ENCODE data around the gene TFPI2.

The TFPI2 gene

DNA sequence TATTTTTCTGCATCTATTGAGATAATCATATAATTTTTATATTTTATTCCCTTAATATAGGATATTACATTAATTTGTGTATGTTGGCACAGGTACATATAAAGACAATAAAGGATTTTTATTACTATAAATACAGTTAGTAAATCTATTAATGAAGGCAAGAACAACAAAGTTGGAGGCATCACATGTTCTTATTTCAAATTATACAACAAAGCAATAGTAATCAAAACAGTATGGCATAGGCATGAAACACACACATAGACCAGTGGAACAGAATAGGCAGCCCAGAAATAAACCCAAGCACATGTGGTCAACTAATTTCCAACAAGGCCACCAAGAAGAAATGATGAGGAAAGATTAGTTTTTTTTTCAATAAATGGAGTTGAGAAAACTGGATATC, 11.2 kb downstream of the TFPI2 start:
- Histone ChIP-seq H3K36me3 (ENCODE audit: control insufficient read depth in 2 of 2, insufficient read depth in 1 of 2, low read length in 2 of 2) (no peaks in the 10 kb centered on the region), H3K4me3 (ENCODE audit: low read depth, low read length) (no peak overlapping the region), H3K4me1 (ENCODE audit: control insufficient read depth, insufficient read depth, low read length) (no peaks in the 10 kb centered on the region), H3K9me3 (ENCODE audit: control insufficient read depth, insufficient read depth, low read depth, low read length) (no peaks in the 10 kb centered on the region), H3K27ac (ENCODE audit: extremely low read depth, low read depth, low read length) (no peak overlapping the region)
- CTCF ChIA-PET: no interaction called here
- POLR2A ChIA-PET: no interaction called here
- TF ChIP-seq SCRT1 (tag by site-specific recombination; IDR thresholded peaks at IDR 0.05; ENCODE audit: borderline replicate concordance) (no peak), YY2 (tag by site-specific recombination; IDR thresholded peaks at IDR 0.05) (no peak), ZNF354C (tag by site-specific recombination; IDR thresholded peaks at IDR 0.05; ENCODE audit: borderline replicate concordance, low read depth) (no peak), HOXC10 (CRISPR knock-in tag; IDR thresholded peaks at IDR 0.05) (no peak)
- TF ChIP-seq, protein P1, sequence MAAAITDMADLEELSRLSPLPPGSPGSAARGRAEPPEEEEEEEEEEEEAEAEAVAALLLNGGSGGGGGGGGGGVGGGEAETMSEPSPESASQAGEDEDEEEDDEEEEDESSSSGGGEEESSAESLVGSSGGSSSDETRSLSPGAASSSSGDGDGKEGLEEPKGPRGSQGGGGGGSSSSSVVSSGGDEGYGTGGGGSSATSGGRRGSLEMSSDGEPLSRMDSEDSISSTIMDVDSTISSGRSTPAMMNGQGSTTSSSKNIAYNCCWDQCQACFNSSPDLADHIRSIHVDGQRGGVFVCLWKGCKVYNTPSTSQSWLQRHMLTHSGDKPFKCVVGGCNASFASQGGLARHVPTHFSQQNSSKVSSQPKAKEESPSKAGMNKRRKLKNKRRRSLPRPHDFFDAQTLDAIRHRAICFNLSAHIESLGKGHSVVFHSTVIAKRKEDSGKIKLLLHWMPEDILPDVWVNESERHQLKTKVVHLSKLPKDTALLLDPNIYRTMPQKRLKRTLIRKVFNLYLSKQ (tag by site-specific recombination; IDR thresholded peaks at IDR 0.05; ENCODE audit: borderline replicate concordance): no peak
- TF ChIP-seq, protein P2, sequence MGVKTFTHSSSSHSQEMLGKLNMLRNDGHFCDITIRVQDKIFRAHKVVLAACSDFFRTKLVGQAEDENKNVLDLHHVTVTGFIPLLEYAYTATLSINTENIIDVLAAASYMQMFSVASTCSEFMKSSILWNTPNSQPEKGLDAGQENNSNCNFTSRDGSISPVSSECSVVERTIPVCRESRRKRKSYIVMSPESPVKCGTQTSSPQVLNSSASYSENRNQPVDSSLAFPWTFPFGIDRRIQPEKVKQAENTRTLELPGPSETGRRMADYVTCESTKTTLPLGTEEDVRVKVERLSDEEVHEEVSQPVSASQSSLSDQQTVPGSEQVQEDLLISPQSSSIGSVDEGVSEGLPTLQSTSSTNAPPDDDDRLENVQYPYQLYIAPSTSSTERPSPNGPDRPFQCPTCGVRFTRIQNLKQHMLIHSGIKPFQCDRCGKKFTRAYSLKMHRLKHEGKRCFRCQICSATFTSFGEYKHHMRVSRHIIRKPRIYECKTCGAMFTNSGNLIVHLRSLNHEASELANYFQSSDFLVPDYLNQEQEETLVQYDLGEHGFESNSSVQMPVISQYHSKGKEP (tag by site-specific recombination; IDR thresholded peaks at IDR 0.05): no peak
- TF ChIP-seq, protein P3, sequence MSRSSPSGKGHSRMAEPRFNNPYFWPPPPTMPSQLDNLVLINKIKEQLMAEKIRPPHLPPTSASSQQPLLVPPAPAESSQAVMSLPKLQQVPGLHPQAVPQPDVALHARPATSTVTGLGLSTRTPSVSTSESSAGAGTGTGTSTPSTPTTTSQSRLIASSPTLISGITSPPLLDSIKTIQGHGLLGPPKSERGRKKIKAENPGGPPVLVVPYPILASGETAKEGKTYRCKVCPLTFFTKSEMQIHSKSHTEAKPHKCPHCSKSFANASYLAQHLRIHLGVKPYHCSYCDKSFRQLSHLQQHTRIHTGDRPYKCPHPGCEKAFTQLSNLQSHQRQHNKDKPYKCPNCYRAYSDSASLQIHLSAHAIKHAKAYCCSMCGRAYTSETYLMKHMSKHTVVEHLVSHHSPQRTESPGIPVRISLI (tag by site-specific recombination; IDR thresholded peaks at IDR 0.05): no peak
- TF ChIP-seq, protein P4, sequence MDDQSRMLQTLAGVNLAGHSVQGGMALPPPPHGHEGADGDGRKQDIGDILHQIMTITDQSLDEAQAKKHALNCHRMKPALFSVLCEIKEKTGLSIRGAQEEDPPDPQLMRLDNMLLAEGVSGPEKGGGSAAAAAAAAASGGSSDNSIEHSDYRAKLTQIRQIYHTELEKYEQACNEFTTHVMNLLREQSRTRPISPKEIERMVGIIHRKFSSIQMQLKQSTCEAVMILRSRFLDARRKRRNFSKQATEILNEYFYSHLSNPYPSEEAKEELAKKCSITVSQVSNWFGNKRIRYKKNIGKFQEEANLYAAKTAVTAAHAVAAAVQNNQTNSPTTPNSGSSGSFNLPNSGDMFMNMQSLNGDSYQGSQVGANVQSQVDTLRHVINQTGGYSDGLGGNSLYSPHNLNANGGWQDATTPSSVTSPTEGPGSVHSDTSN (CRISPR knock-in tag; IDR thresholded peaks at IDR 0.05): no peak

DNA sequence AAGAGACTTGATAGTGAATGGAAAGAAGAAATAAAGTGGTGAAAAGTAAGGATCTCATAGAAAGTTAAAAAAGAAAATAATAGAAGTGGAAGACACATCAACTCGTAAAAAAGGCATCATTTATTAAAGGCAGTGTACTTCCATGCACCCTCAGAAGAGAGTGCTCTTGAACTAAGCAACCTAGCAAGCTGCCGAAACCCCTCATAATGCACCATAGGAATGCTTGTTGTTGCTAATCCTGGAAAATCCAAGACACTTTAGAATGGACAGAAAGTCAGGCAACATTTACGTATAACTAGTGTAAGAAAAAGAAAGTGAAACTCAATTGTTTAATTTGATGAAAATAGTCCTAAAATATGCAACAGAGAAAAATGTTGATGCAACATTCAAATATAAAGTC, 12.8 kb downstream of the TFPI2 start:
- Histone ChIP-seq H3K4me1 (ENCODE audit: control insufficient read depth, insufficient read depth, low read length) (no peaks in the 10 kb centered on the region), H3K36me3 (ENCODE audit: control insufficient read depth in 2 of 2, insufficient read depth in 1 of 2, low read length in 2 of 2) (no peaks in the 10 kb centered on the region), H3K4me3 (ENCODE audit: low read depth, low read length) (no peak overlapping the region), H3K9me3 (ENCODE audit: control insufficient read depth, insufficient read depth, low read depth, low read length) (no peaks in the 10 kb centered on the region), H3K27ac (ENCODE audit: extremely low read depth, low read depth, low read length) (no peak overlapping the region)
- ChIA-PET POLR2A (no interaction called here), CTCF (no interaction called here)
- TF ChIP-seq EGR2 (tag by site-specific recombination; IDR thresholded peaks at IDR 0.05; ENCODE audit: low read depth): no peak
- no peak for TF ChIP-seq ZNF560 (tag by site-specific recombination; IDR thresholded peaks at IDR 0.05; ENCODE audit: borderline replicate concordance)
- no peak for TF ChIP-seq ZNF354C (tag by site-specific recombination; IDR thresholded peaks at IDR 0.05; ENCODE audit: borderline replicate concordance, low read depth)
- TF ChIP-seq, protein P5, sequence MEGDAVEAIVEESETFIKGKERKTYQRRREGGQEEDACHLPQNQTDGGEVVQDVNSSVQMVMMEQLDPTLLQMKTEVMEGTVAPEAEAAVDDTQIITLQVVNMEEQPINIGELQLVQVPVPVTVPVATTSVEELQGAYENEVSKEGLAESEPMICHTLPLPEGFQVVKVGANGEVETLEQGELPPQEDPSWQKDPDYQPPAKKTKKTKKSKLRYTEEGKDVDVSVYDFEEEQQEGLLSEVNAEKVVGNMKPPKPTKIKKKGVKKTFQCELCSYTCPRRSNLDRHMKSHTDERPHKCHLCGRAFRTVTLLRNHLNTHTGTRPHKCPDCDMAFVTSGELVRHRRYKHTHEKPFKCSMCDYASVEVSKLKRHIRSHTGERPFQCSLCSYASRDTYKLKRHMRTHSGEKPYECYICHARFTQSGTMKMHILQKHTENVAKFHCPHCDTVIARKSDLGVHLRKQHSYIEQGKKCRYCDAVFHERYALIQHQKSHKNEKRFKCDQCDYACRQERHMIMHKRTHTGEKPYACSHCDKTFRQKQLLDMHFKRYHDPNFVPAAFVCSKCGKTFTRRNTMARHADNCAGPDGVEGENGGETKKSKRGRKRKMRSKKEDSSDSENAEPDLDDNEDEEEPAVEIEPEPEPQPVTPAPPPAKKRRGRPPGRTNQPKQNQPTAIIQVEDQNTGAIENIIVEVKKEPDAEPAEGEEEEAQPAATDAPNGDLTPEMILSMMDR (tag by site-specific recombination; IDR thresholded peaks at IDR 0.05): no peak
- no peak for TF ChIP-seq ZFP69B (tag by site-specific recombination; IDR thresholded peaks at IDR 0.05)
- no peak for TF ChIP-seq ZFP41 (tag by site-specific recombination; IDR thresholded peaks at IDR 0.05; ENCODE audit: borderline replicate concordance)
- TF ChIP-seq ZSCAN16 (tag by site-specific recombination; IDR thresholded peaks at IDR 0.05): no peak
- TF ChIP-seq ZNF239 (tag by site-specific recombination; IDR thresholded peaks at IDR 0.05): no peak
- TF ChIP-seq, protein P6, sequence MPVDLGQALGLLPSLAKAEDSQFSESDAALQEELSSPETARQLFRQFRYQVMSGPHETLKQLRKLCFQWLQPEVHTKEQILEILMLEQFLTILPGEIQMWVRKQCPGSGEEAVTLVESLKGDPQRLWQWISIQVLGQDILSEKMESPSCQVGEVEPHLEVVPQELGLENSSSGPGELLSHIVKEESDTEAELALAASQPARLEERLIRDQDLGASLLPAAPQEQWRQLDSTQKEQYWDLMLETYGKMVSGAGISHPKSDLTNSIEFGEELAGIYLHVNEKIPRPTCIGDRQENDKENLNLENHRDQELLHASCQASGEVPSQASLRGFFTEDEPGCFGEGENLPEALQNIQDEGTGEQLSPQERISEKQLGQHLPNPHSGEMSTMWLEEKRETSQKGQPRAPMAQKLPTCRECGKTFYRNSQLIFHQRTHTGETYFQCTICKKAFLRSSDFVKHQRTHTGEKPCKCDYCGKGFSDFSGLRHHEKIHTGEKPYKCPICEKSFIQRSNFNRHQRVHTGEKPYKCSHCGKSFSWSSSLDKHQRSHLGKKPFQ (tag by site-specific recombination; IDR thresholded peaks at IDR 0.05): no peak
- TF ChIP-seq ZNF146 (tag by site-specific recombination; IDR thresholded peaks at IDR 0.05): no peak
- TF ChIP-seq, protein P7, sequence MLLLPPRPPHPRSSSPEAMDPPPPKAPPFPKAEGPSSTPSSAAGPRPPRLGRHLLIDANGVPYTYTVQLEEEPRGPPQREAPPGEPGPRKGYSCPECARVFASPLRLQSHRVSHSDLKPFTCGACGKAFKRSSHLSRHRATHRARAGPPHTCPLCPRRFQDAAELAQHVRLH (tag by site-specific recombination; IDR thresholded peaks at IDR 0.05): no peak

Measured in HEK293 (cell line).